Neural crest cell (in vitro differentiated cells): ENCODE data around the gene OSBPL8. TPM values are rescaled to one million over a fixed set of nuclear protein-coding genes. Genes with fewer than 3 reads are reported as not detected.

Experiments
- DNase-seq: peaks from one replicate; pipeline ENCODE4 v3.0.0; 2021; ENCODE audit warnings: low read depth, mixed read lengths, low spot score
- H3K27ac Mint-ChIP-seq: one replicate; pipeline ENCODE4 v1.8.0; 2021; ENCODE audit warnings: mild to moderate bottlenecking, mixed read lengths; ENCODE audit not compliant: unreplicated experiment
- H3K27me3 Mint-ChIP-seq: 2 replicates; pipeline ENCODE4 v1.8.0; 2021; ENCODE audit warnings: low read depth, mild to moderate bottlenecking, mixed read lengths
- H3K36me3 Mint-ChIP-seq: 2 replicates; pipeline ENCODE4 v1.8.0; 2021; ENCODE audit warnings: low read depth, mild to moderate bottlenecking, mixed read lengths
- H3K4me1 Mint-ChIP-seq: 2 replicates; pipeline ENCODE4 v1.8.0; 2021; ENCODE audit warnings: mixed read lengths
- H3K4me3 Mint-ChIP-seq: one replicate; pipeline ENCODE4 v1.8.0; 2021; ENCODE audit warnings: mild to moderate bottlenecking, mixed read lengths
- H3K9me3 Mint-ChIP-seq: 2 replicates; pipeline ENCODE4 v1.8.0; 2021; ENCODE audit warnings: mixed read lengths
- CTCF ChIP-seq: fragments of 200-600 bp; sonication (generic); conservative IDR thresholded peaks from 2 replicates; pipeline ENCODE4 v1.5.0; 2021; ENCODE audit warnings: antibody characterized with exemption, mild to moderate bottlenecking
- total RNA-seq: library from RNA; stranded (reverse); gene quantifications from 2 replicates; pipeline ENCODE4 v1.2.1, GENCODE V29; 2021

OSBPL8 gene
- total RNA-seq, 1 donor from 2014 or later = 75.8 TPM

GRCh38 chr12:76346236-76346635 lies 213.3 kb downstream of the OSBPL8 start:
- DNase-seq = no peak
- H3K27ac Mint-ChIP-seq = no peak overlapping the region
- peak overlapping the region; percentile 42 for H3K4me3 Mint-ChIP-seq
- no peaks in the 10 kb centered on the region for H3K9me3 Mint-ChIP-seq
- peaks cover 1% of the 10 kb centered on the region for H3K27me3 Mint-ChIP-seq
- no peaks in the 10 kb centered on the region for H3K36me3 Mint-ChIP-seq
- no peak for TF ChIP-seq CTCF
- peaks cover 22% of the 10 kb centered on the region for H3K4me1 Mint-ChIP-seq

- peaks cover 22% of the 10 kb centered on the region for H3K4me1 Mint-ChIP-seq
- H3K9me3 Mint-ChIP-seq = no peaks in the 10 kb centered on the region
- TF ChIP-seq CTCF = no peak
- H3K4me3 Mint-ChIP-seq = no peak overlapping the region
- no peaks in the 10 kb centered on the region for H3K36me3 Mint-ChIP-seq
- no peak overlapping the region for H3K27ac Mint-ChIP-seq
- H3K27me3 Mint-ChIP-seq = peaks cover 3% of the 10 kb centered on the region
- DNase-seq = no peak
These were observed 214.0 kb downstream of the OSBPL8 start for GRCh38 chr12:76345569-76345968.

GRCh38 chr12:76341436-76342030 lies 218.0 kb downstream of the OSBPL8 start:
- no peak for TF ChIP-seq CTCF
- no peak overlapping the region for H3K27ac Mint-ChIP-seq
- no peak for DNase-seq
- H3K27me3 Mint-ChIP-seq = peaks cover 3% of the 10 kb centered on the region
- no peak overlapping the region for H3K4me3 Mint-ChIP-seq
- peaks cover 5% of the 10 kb centered on the region for H3K4me1 Mint-ChIP-seq
- H3K36me3 Mint-ChIP-seq = no peaks in the 10 kb centered on the region
- H3K9me3 Mint-ChIP-seq = no peaks in the 10 kb centered on the region

- Mint-ChIP-seq H3K9me3 (no peaks in the 10 kb centered on the region), H3K4me1 (peaks cover 3% of the 10 kb centered on the region), H3K27ac (no peak overlapping the region)
These were observed 218.7 kb downstream of the OSBPL8 start for GRCh38 chr12:76340680-76341435.

GRCh38 chr12:76337583-76337982 lies 222.0 kb downstream of the OSBPL8 start:
- Mint-ChIP-seq H3K27ac (no peak overlapping the region), H3K36me3 (no peaks in the 10 kb centered on the region), H3K27me3 (peaks cover 3% of the 10 kb centered on the region), H3K4me3 (no peak overlapping the region), H3K4me1 (peaks cover 9% of the 10 kb centered on the region), H3K9me3 (no peaks in the 10 kb centered on the region)
- DNase-seq = no peak
- no peak for TF ChIP-seq CTCF

More at GRCh38 chr12:76340680-76341435, 218.7 kb downstream of the OSBPL8 start:
- peaks cover 3% of the 10 kb centered on the region for H3K27me3 Mint-ChIP-seq
- no peak overlapping the region for H3K4me3 Mint-ChIP-seq
- no peak for DNase-seq
- TF ChIP-seq CTCF = no peak
- no peaks in the 10 kb centered on the region for H3K36me3 Mint-ChIP-seq
